ENCODE measurements around the gene ABHD11.

DNA sequence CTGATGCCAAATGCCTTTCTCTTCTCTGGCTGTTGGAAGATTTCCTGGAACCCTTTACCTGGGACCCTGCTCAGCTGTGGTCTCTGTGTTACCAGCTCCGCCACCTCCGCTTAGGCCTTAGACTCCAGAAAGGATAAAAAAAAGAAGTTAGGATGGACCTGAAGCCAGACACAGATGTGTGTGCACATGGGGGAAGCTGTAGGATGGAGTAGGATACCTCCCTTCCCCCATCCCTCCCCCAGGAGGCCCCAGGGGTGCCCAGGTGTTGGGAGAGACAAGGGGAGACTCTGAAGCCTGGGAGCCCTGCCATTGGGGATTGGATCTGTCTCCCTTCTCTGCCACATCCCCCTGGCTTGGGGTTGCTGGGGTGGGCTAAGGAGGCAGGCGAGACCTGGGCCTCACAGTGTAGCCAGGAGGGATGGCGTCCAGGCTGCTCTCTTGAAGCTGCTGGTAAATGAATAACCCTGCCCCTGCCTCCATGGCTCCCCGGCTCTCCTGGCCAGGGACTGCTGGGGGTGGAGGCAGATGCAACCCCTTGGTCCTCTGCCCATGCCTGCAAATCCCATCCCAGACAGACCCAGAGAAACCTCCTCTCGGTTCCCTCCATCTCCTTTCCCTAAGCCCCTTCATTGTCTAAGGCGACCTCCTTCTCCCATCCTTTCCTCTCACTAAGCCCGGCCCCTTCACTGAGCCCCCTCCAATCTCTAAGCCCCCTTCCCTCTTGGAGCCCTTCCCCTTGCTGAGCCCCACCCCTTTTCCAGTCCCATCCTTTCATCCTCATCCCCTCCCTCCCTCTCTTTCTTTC, 23.5 kb upstream of the ABHD11 start:
- TF ChIP-seq, protein P1, sequence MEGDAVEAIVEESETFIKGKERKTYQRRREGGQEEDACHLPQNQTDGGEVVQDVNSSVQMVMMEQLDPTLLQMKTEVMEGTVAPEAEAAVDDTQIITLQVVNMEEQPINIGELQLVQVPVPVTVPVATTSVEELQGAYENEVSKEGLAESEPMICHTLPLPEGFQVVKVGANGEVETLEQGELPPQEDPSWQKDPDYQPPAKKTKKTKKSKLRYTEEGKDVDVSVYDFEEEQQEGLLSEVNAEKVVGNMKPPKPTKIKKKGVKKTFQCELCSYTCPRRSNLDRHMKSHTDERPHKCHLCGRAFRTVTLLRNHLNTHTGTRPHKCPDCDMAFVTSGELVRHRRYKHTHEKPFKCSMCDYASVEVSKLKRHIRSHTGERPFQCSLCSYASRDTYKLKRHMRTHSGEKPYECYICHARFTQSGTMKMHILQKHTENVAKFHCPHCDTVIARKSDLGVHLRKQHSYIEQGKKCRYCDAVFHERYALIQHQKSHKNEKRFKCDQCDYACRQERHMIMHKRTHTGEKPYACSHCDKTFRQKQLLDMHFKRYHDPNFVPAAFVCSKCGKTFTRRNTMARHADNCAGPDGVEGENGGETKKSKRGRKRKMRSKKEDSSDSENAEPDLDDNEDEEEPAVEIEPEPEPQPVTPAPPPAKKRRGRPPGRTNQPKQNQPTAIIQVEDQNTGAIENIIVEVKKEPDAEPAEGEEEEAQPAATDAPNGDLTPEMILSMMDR (IDR thresholded peaks at IDR 0.05), result no peak
- TF ChIP-seq POLR2A (IDR thresholded peaks at IDR 0.05), result no peak

All from gastroesophageal sphincter (tissue), 3 donors.